Measurements from ENCODE around the gene ATP6V1F.

GRCh38 chr7:128827248-128827958, 35.3 kb upstream of the ATP6V1F start:
- TF ChIP-seq, protein P1, sequence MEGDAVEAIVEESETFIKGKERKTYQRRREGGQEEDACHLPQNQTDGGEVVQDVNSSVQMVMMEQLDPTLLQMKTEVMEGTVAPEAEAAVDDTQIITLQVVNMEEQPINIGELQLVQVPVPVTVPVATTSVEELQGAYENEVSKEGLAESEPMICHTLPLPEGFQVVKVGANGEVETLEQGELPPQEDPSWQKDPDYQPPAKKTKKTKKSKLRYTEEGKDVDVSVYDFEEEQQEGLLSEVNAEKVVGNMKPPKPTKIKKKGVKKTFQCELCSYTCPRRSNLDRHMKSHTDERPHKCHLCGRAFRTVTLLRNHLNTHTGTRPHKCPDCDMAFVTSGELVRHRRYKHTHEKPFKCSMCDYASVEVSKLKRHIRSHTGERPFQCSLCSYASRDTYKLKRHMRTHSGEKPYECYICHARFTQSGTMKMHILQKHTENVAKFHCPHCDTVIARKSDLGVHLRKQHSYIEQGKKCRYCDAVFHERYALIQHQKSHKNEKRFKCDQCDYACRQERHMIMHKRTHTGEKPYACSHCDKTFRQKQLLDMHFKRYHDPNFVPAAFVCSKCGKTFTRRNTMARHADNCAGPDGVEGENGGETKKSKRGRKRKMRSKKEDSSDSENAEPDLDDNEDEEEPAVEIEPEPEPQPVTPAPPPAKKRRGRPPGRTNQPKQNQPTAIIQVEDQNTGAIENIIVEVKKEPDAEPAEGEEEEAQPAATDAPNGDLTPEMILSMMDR (IDR thresholded peaks at IDR 0.05 in 8 of 11, conservative IDR thresholded peaks at IDR 0.05 in 3 of 11), result no peak
- TF ChIP-seq POLR2A (IDR thresholded peaks at IDR 0.05), result no peak
- TF ChIP-seq POLR2AphosphoS5 (IDR thresholded peaks at IDR 0.05), result no peak

Data from spleen (tissue), 7 donors.